Peyer's patch (tissue), 4 donors: ENCODE results near the gene HS3ST1. TPM values are rescaled to one million over a fixed set of nuclear protein-coding genes. Genes with fewer than 3 reads are reported as not detected.

Experiments used
- DNase-seq, 3 donors: peaks; one replicate each; pipeline ENCODE4 v3.0.0-alpha.2; 2017 to 2019
- H3K27ac ChIP-seq, 4 donors: fragments of 200-600 bp; sonication (generic); one replicate each; pipeline ENCODE4 v1.5.1; 2016 to 2019
- H3K27me3 ChIP-seq, 2 donors: fragments of 200-600 bp; sonication (generic); one replicate each; pipeline ENCODE4 v1.5.1; 2019
- H3K36me3 ChIP-seq, 3 donors: fragments of 200-600 bp; sonication (generic); one replicate each; pipeline ENCODE4 v1.5.1; 2016 to 2019
- H3K4me1 ChIP-seq, 4 donors: fragments of 200-600 bp; sonication (generic); one replicate each; pipeline ENCODE4 v1.5.1; 2016 to 2019
- H3K4me3 ChIP-seq, 4 donors: fragments of 200-600 bp; sonication (generic); 1 replicate in 3 of 4; 2 replicates in 1 of 4; pipeline ENCODE4 v1.5.1; 2016 to 2019; ENCODE audit warnings: mild to moderate bottlenecking in 1 of 4
- H3K9me3 ChIP-seq, 4 donors: fragments of 200-600 bp; sonication (generic); one replicate each; pipeline ENCODE4 v1.5.1; 2016 to 2019; ENCODE audit warnings: mild to moderate bottlenecking in 1 of 4
- POLR2A ChIP-seq, 2 donors: fragments of 450-650 bp; IDR thresholded peaks; one replicate each; pipeline ENCODE4 v1.5.1; 2017; ENCODE audit warnings: antibody characterized with exemption in 2 of 2, mild to moderate bottlenecking in 2 of 2, moderate library complexity in 2 of 2
- small RNA-seq, 2 donors: library from RNA; depleted of rRNA; stranded (forward); fragments of <200 nt; gene quantifications; one replicate each; pipeline ENCODE3, GENCODE V24; 2016
- total RNA-seq, 4 donors: library from RNA; depleted of rRNA; stranded (reverse); fragments of >200 nt; gene quantifications; one replicate each; pipeline ENCODE4 v1.1.0, GENCODE V29; 2016
- TF ChIP-seq, protein P1 (sequence below), 6 experiments: fragments of 450-650 bp in 4 of 6; fragments of 200-600 bp in 2 of 6; sonication (generic) in 1 of 6; IDR thresholded peaks; one replicate each; pipeline ENCODE4 v1.5.1; 2017 to 2019; ENCODE audit warnings: antibody characterized with exemption in 6 of 6, mild to moderate bottlenecking in 3 of 6, moderate library complexity in 1 of 6

HS3ST1 gene
- total RNA-seq, 4 donors from 2014 or later, result 1.3 to 15.9 (median 3.0) TPM

DNA sequence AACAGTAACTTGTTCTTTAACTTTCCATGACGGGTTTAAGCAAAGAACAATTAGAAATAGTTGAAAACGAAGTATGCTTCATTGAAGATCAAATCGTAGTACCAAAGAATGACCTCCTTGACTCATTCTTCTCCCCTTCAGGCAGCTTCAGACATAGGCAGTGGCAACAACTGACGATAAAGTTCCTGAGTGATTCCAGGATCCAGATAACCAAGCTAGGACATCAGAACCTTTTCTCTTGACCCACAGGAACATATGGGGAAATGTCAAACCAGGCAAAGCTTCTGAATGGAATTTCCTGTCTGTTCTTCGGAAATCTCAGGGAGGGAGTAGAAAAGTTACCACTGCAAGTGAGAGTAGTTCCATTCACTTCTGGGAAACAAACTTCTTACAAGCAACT, 74.2 kb downstream of the HS3ST1 start:
- no peaks in the 10 kb centered on the region for H3K9me3 ChIP-seq
- H3K4me3 ChIP-seq, result no peak overlapping the region
- H3K36me3 ChIP-seq, result no peaks in the 10 kb centered on the region
- H3K27ac ChIP-seq, result no peak overlapping the region
- TF ChIP-seq, protein P1, sequence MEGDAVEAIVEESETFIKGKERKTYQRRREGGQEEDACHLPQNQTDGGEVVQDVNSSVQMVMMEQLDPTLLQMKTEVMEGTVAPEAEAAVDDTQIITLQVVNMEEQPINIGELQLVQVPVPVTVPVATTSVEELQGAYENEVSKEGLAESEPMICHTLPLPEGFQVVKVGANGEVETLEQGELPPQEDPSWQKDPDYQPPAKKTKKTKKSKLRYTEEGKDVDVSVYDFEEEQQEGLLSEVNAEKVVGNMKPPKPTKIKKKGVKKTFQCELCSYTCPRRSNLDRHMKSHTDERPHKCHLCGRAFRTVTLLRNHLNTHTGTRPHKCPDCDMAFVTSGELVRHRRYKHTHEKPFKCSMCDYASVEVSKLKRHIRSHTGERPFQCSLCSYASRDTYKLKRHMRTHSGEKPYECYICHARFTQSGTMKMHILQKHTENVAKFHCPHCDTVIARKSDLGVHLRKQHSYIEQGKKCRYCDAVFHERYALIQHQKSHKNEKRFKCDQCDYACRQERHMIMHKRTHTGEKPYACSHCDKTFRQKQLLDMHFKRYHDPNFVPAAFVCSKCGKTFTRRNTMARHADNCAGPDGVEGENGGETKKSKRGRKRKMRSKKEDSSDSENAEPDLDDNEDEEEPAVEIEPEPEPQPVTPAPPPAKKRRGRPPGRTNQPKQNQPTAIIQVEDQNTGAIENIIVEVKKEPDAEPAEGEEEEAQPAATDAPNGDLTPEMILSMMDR (IDR thresholded peaks at IDR 0.05), result no peak
- no peak for TF ChIP-seq POLR2A (IDR thresholded peaks at IDR 0.05)
- H3K27me3 ChIP-seq, result no peaks in the 10 kb centered on the region
- H3K4me1 ChIP-seq, result no peaks in the 10 kb centered on the region
- DNase-seq, result no peak

DNA sequence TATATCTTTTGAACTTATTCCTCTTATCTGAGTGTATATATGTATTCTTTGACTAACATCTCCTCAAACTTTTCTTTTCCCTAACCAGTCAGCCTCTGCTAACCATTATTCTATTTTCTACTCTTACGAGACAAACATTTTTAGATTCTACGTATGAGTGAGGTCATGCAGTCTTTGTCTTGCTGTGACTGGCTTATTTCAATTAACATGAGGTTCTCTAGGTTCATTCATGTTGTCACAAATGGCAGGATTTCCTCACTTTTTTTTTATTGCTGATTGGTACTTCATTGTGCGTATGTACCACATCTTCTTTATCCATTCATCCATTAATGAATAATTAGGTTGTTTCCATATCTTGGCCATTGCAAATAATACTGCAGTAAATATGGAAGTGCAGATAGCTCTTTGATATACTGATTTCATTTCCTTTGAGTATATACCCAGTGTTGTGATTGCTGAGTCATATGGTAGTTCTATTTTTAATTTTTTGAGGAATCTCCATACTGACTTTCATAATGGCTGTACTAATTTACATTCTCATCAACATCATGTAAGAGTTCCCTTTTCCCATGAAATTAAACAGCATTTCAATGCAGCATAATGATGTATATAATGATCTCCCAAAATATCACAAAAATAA, 80.1 kb downstream of the HS3ST1 start:
- Histone ChIP-seq H3K27me3 (no peaks in the 10 kb centered on the region), H3K27ac (no peak overlapping the region), H3K4me1 (no peaks in the 10 kb centered on the region), H3K9me3 (no peaks in the 10 kb centered on the region), H3K4me3 (no peak overlapping the region), H3K36me3 (no peaks in the 10 kb centered on the region)
- DNase-seq, result no peak
- no peak for TF ChIP-seq POLR2A (IDR thresholded peaks at IDR 0.05)
- TF ChIP-seq, protein P1 (IDR thresholded peaks at IDR 0.05), result no peak

DNA sequence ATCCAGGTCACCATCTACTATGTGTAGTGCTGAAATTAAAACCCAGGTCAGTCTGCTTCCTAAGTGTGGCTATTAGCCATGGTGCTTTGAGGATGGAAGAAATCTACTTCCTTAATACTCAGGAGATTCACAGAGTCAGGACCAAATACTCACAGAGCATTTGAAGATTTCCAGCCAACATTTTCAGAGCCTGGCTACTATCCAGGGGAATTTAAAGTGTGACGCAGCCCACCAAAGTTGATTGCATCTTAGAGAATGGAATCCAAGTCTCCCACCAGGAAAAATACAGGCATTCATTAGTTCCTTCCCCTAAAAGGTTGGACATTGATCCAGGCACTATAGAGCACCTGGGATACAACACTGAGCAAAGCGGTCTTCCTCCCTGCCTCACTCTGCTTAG, 83.8 kb downstream of the HS3ST1 start:
- Histone ChIP-seq H3K4me1 (no peaks in the 10 kb centered on the region), H3K4me3 (no peak overlapping the region), H3K27me3 (no peaks in the 10 kb centered on the region), H3K36me3 (no peaks in the 10 kb centered on the region), H3K9me3 (no peaks in the 10 kb centered on the region), H3K27ac (no peak overlapping the region)
- DNase-seq, result no peak
- TF ChIP-seq POLR2A (IDR thresholded peaks at IDR 0.05), result no peak
- TF ChIP-seq, protein P1 (IDR thresholded peaks at IDR 0.05), result no peak

DNA sequence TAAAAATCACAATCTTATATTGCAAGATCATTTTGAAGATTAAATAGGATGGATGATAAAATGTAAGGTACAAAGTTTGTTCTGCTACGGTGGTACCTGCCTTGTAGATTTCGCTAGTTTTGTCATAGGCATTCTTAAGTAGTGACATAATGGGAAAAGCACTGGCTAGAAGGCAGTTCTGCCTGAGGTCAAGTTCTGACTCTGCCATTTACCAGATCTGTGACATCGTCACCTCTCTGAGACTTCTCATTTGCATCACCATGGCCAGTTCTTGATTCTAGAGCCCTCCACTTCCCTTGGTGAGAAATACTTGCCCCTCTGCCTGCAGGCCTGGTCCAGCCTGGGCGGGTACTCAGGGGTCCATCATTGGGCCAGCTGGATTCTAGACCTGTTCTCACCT, 85.2 kb downstream of the HS3ST1 start:
- Histone ChIP-seq H3K36me3 (no peaks in the 10 kb centered on the region), H3K9me3 (no peaks in the 10 kb centered on the region), H3K27me3 (no peaks in the 10 kb centered on the region), H3K27ac (no peak overlapping the region), H3K4me3 (no peak overlapping the region), H3K4me1 (no peaks in the 10 kb centered on the region)
- TF ChIP-seq POLR2A (IDR thresholded peaks at IDR 0.05), result no peak
- TF ChIP-seq, protein P1 (IDR thresholded peaks at IDR 0.05), result no peak
- no peak for DNase-seq

Small RNA genes within 50 kb of the gene (small RNA-seq; reads per million reads assigned to genes)
- 0 reads per million in 2 donors for gene MIR572
- 0 reads per million in 2 donors for gene RNA5SP156
